Measurements from ENCODE around the gene SBSN. TPM values are rescaled to one million over a fixed set of nuclear protein-coding genes. Genes with fewer than 3 reads are reported as not detected.

Gene SBSN
- total RNA-seq, 2 experiments from 2014 or later, result not detected

GRCh38 chr19:35498984-35499527 is 29.1 kb downstream of the SBSN start:
- H3K36me3 ChIP-seq (ENCODE audit: insufficient read depth, low read length), result no peaks in the 10 kb centered on the region
- H3K27ac ChIP-seq (ENCODE audit: low read depth, low read length, poor library complexity, severe bottlenecking), result no peak overlapping the region
- no peak overlapping the region for H2AFZ ChIP-seq (ENCODE audit: low read length)
- POLR2A ChIA-PET, result no interaction called here
- intact Hi-C loops (cut with micrococcal nuclease; ENCODE audit: unreplicated experiment), result no loop called here
- no peak overlapping the region for H3K4me2 ChIP-seq (ENCODE audit: low read length)
- H4K20me1 ChIP-seq (ENCODE audit: insufficient read depth, low read length), result no peaks in the 10 kb centered on the region
- DNase-seq (ENCODE audit: low spot score), result no peak
- no peaks in the 10 kb centered on the region for H3K4me1 ChIP-seq (ENCODE audit: insufficient read depth, low read length, poor library complexity, severe bottlenecking)
- CTCF ChIA-PET (ENCODE audit: unreplicated experiment), result no interaction called here
- BruUV-seq (replicated peaks), result no TSS peak
- no peaks in the 10 kb centered on the region for H3K9me3 ChIP-seq (ENCODE audit: low read length)
- no peaks in the 10 kb centered on the region for H3K9me2 ChIP-seq (ENCODE audit: insufficient read depth, low read length)
- H3K4me3 ChIP-seq (ENCODE audit: low read depth, low read length, poor library complexity, severe bottlenecking), result no peak overlapping the region
- no peaks in the 10 kb centered on the region for H3K79me2 ChIP-seq (ENCODE audit: insufficient read depth, low read depth, low read length)
- TF ChIP-seq, protein P1, sequence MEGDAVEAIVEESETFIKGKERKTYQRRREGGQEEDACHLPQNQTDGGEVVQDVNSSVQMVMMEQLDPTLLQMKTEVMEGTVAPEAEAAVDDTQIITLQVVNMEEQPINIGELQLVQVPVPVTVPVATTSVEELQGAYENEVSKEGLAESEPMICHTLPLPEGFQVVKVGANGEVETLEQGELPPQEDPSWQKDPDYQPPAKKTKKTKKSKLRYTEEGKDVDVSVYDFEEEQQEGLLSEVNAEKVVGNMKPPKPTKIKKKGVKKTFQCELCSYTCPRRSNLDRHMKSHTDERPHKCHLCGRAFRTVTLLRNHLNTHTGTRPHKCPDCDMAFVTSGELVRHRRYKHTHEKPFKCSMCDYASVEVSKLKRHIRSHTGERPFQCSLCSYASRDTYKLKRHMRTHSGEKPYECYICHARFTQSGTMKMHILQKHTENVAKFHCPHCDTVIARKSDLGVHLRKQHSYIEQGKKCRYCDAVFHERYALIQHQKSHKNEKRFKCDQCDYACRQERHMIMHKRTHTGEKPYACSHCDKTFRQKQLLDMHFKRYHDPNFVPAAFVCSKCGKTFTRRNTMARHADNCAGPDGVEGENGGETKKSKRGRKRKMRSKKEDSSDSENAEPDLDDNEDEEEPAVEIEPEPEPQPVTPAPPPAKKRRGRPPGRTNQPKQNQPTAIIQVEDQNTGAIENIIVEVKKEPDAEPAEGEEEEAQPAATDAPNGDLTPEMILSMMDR (conservative IDR thresholded peaks at IDR 0.05; ENCODE audit: low read length), result no peak
- no peak for TF ChIP-seq EZH2phosphoT487 (IDR thresholded peaks at IDR 0.05; ENCODE audit: borderline replicate concordance, low read depth, low read length)

DNA sequence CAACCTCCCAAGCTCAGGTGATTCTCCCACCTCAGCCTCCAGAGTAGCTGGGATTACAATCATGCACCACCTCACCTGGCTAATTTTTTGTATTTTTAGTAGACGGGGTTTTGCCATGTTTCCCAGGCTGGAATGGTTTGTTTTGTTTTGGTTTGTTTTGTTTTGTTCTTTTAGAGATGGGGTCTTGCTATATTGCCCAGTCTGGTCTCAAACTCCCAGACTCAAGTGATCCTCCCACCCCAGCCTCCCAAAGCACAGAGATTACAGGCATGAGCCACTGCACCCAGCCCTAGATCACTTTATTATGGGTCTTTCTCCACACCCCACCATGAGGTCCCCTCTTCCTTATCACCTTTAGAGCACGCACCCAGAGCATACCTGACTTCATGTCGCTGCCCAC is 29.9 kb downstream of the SBSN start:
- Histone ChIP-seq H3K27ac (ENCODE audit: low read depth, low read length, poor library complexity, severe bottlenecking) (no peak overlapping the region), H3K79me2 (ENCODE audit: insufficient read depth, low read depth, low read length) (no peaks in the 10 kb centered on the region), H4K20me1 (ENCODE audit: insufficient read depth, low read length) (no peaks in the 10 kb centered on the region), H3K9me3 (ENCODE audit: low read length) (no peaks in the 10 kb centered on the region), H3K4me1 (ENCODE audit: insufficient read depth, low read length, poor library complexity, severe bottlenecking) (no peaks in the 10 kb centered on the region), H3K4me2 (ENCODE audit: low read length) (no peak overlapping the region), H3K4me3 (ENCODE audit: low read depth, low read length, poor library complexity, severe bottlenecking) (no peak overlapping the region), H3K9me2 (ENCODE audit: insufficient read depth, low read length) (no peaks in the 10 kb centered on the region), H3K36me3 (ENCODE audit: insufficient read depth, low read length) (no peaks in the 10 kb centered on the region), H2AFZ (ENCODE audit: low read length) (no peak overlapping the region)
- no TSS peak for BruUV-seq (replicated peaks)
- POLR2A ChIA-PET, result no interaction called here
- CTCF ChIA-PET (ENCODE audit: unreplicated experiment), result no interaction called here
- intact Hi-C loops (cut with micrococcal nuclease; ENCODE audit: unreplicated experiment), result no loop called here
- no peak for DNase-seq (ENCODE audit: low spot score)
- TF ChIP-seq EZH2phosphoT487 (IDR thresholded peaks at IDR 0.05; ENCODE audit: borderline replicate concordance, low read depth, low read length), result no peak
- TF ChIP-seq, protein P1 (conservative IDR thresholded peaks at IDR 0.05; ENCODE audit: low read length), result no peak

DNA sequence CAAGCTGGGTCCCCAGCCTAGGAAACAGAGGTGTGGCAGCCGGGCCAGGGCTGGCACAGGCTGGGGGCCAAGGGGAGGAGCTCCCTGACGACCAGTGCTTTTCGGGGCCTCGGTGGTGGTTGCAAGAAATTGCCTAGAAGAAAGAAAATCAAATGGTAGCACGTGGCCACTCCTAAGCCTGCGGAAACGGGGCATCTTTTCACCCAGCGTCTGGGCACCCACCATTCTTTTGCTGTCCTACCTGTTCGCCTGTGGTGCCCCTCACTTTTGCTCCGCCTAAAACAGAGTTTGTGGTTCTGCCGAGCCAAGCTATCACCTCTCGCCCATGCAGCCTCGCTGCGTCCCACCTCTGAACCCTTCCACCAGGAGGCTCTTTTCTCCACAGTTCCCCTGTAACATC is 30.7 kb downstream of the SBSN start:
- no peaks in the 10 kb centered on the region for H3K36me3 ChIP-seq (ENCODE audit: insufficient read depth, low read length)
- no peaks in the 10 kb centered on the region for H3K4me1 ChIP-seq (ENCODE audit: insufficient read depth, low read length, poor library complexity, severe bottlenecking)
- H3K9me3 ChIP-seq (ENCODE audit: low read length), result no peaks in the 10 kb centered on the region
- BruUV-seq (replicated peaks), result no TSS peak
- H2AFZ ChIP-seq (ENCODE audit: low read length), result no peak overlapping the region
- no peak overlapping the region for H3K27ac ChIP-seq (ENCODE audit: low read depth, low read length, poor library complexity, severe bottlenecking)
- TF ChIP-seq, protein P1 (conservative IDR thresholded peaks at IDR 0.05; ENCODE audit: low read length), result no peak
- no peak for TF ChIP-seq EZH2phosphoT487 (IDR thresholded peaks at IDR 0.05; ENCODE audit: borderline replicate concordance, low read depth, low read length)
- no peak overlapping the region for H3K4me3 ChIP-seq (ENCODE audit: low read depth, low read length, poor library complexity, severe bottlenecking)
- ChIA-PET POLR2A (interaction anchor here (0.7 kb wide), 1 partner anchor 9 kb away, joined by 3 read pairs; no protein-coding TSS in a partner anchor), CTCF (ENCODE audit: unreplicated experiment) (no interaction called here)
- no peak for DNase-seq (ENCODE audit: low spot score)
- intact Hi-C loops (cut with micrococcal nuclease; ENCODE audit: unreplicated experiment), result no loop called here
- no peak overlapping the region for H3K4me2 ChIP-seq (ENCODE audit: low read length)
- no peaks in the 10 kb centered on the region for H3K79me2 ChIP-seq (ENCODE audit: insufficient read depth, low read depth, low read length)
- no peaks in the 10 kb centered on the region for H3K9me2 ChIP-seq (ENCODE audit: insufficient read depth, low read length)
- no peaks in the 10 kb centered on the region for H4K20me1 ChIP-seq (ENCODE audit: insufficient read depth, low read length)
